Right renal pelvis (tissue), 4 donors: ENCODE results near the gene NRAP. TPM values are rescaled to one million over a fixed set of nuclear protein-coding genes. Genes with fewer than 3 reads are reported as not detected.

Experiments used
- DNase-seq, 4 donors: peaks; one replicate each; pipeline ENCODE4 v3.0.0-alpha.2; 2013; ENCODE audit warnings: low read depth in 4 of 4, low spot score in 3 of 4, missing footprints in 1 of 4
- polyA plus RNA-seq, 4 donors: library from polyadenylated mRNA; unstranded; fragments of 120-200 nt; gene quantifications; one replicate each; pipeline ENCODE4 v1.2.1, GENCODE V29; 2013; ENCODE audit not compliant: insufficient read length in 4 of 4

Gene NRAP
- polyA plus RNA-seq, 4 donors = 0.01 TPM; not detected in 3

DNA sequence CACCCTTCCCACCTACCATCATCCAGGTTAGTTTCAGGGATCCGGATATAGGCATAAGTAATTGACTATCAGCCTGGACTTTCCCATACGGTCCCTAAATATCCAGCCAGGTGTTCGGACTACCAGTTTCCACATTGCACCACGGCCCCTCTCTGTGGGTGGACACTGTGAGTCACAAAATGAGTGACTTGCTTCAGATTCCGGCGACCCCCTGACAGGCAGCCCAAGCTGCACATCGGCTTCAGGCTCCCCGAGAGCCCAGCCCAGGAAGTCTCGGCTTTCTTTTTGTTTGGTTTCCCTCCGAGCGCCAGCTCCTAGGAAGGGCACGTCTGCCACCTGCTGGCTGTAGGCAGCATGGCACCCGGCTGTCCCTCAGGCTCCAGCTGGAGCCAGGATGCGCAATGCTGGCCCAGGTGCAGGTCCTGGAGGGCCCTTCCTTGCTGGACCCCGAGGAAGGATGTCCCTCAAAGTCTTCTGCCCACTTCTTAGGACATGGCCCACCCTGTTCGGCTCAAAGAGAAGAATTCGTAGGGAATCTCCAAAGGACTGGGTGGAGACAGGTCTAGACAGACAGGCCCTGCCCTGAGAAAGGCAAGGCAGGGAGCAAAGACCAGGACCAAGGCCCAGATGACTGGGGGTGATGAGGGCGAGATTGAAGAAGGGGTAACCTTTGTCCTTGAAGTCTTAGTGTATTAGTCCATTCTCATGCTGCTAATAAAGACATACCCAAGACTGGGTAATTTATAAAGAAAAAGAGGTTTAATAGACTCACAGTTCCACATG, 100.3 kb downstream of the NRAP start:
- DNase-seq = peak; percentile 52 to 64 (median 57)

GRCh38 chr10:113562704-113563103, 101.1 kb downstream of the NRAP start:
- DNase-seq = no peak

GRCh38 chr10:113562069-113562468, 101.8 kb downstream of the NRAP start:
- DNase-seq = no peak

DNA sequence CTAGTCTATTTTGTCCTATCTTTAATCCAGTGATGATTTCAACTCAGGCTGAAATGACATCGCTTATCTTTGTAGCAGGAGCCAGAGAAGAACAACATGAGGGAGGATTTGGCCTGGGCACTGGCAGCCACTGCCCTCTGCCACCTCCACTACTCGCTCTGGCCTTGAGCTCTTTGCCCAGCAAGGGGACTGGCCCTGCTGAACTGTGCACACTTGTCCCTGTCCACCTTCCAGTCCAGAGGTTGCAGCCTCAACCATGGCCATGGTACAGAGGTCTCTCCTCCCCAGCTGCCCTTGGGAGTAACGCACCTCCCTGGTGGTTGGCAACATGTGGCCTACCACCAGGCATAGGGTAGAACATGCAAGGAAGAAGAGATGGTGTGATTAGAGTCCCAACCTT, 102.6 kb downstream of the NRAP start:
- no peak for DNase-seq

GRCh38 chr10:113560071-113560470, 103.8 kb downstream of the NRAP start:
- DNase-seq = no peak

- DNase-seq = no peak
Observed at GRCh38 chr10:113557903-113558321, 105.9 kb downstream of the NRAP start.

DNA sequence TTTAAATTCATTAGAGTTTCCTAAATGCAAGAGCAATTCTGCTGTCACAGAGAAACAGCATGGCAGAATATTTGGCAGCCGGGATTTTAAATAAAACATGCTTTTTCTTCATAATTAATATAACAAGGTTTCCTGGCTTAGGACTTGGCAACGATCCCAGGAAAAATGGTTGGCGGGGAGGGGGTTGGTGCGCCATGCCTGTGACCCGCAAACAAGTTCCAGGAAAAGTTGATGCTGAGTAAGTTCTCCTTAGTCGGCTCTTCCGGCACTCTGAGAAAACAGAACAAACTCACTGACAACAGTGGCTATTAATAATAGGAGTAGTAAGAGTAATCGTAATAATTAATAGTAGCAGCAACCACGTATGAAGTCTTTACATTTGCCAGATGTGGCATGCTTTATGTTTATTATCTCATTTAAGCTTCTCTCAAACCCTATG, 106.4 kb downstream of the NRAP start:
- DNase-seq = no peak

DNA sequence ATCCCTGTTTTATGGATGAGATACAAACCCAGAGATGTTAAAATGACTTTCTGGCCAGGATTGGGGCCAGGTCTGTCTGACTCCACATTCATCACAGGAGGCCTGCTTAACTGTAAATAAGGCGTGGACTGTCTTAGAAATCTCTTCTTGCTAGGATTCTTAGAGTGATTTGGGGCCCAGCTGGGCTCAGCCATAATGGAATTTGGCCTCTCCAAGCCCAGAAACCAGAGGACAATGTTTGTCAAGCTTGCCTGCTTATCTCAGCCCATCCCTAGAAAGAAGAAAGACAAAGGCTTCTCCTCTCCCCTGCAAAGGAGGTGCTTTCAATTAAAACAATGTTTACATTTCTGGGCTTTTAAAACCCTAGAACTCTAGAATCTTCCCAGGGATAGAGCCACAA, 108.1 kb downstream of the NRAP start:
- no peak for DNase-seq

GRCh38 chr10:113555245-113555644, 108.6 kb downstream of the NRAP start:
- no peak for DNase-seq

DNA sequence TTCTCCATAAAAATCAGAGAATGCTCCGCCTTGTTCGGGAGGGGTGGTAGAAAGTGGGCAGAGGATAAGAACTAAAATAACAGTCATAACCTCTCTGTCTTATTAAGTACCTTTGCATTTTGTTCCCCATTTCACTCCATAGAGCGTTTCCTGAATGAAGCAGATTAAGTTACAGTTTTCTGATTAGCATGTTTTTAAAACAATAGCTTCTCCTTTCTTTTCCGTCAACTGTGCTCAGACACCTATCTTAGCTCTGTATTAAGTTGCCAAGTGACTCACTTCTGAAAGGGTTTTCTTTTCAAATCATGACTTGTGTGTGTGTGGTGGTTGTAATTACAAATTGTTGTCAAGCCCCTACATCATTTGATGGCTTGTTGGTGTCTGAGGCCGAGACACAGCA, 109.6 kb downstream of the NRAP start:
- DNase-seq = no peak

DNA sequence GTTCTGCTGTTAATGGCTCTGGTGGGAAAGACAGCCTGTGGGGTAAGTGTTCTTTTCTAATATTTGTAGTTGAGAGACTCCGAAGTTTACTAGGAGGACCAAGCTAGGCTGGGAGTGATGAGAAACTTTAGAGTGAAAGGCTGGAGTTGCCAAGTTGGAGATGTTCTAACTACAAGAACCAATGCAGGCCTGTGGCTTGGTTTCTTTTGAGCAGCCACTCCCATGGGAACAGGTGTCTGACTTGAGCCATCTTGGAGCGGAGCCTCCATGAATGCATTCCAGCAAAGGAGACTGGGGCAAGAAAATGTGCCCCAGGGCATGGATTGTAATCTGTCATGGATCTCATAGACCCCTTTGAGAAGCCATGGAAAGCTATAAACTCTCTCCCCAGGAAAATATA, 110.7 kb downstream of the NRAP start:
- DNase-seq = no peak

GRCh38 chr10:113552701-113553100, 111.1 kb downstream of the NRAP start, which contains the start of gene HABP2:
Gene HABP2, plus strand, starts transcription at chr10:113553053. Its CDS starts 69 bp downstream, at chr10:113553122.
- DNase-seq = no peak

DNA sequence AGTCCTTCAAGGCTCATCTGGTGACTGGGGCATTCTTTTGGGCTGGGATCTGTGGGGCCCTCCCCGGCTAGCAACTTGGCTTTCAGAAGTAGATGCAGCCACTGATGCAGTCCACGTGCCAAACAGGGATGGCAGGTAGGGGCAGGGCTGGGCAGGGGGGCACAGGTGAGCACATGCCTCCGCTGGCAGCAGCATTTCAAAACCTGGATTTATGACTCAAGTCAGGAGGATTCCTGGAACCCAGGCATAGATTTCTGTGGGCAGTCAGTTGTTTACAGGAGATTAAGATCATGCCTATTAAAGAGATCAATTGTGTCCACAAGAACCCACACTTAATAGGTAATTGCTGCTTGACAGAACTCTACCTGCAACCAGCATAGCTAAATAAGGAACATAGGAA, 111.8 kb downstream of the NRAP start:
- no peak for DNase-seq

DNA sequence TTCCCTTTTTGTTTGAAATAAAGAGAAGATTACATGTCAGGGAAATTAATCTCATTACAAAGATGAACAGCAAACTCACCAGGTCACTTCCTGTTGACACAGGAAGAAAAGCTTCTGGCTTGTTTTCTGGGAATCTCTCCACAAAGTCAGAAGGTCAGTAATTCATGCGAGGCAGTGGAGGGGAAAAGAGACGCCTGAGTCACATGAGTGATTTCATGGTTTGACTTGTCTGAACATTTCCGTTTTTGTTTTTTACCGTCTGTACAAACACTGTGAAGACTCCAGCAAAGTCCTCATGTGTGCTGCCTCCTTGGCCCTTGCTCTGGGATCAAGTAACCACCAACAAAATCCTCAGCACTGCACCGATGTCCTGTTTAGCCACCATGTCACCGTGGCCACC, 113.5 kb downstream of the NRAP start:
- peak in 3 of 4 donors; percentile 35 to 38 (median 38) for DNase-seq

- DNase-seq = no peak
Observed at GRCh38 chr10:113549856-113550255, 114.0 kb downstream of the NRAP start.

DNA sequence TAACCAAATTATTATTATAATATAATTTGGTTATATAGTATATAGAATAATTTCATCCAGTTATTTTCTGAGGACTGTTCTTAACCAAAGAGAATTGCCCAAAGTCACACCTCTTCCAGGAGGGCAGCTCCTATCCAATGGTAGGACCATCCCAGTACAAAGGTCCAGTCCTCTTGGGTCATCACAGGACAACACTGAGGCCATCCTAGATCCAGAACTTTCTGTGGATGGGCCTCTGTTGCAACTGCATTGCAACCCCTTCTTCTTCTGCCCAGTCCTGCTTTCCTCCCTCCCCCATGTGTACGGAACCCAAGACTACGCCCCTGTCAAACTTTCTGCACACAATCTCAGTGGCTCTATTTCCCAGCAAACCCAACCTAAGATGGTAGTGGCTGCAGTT, 116.4 kb downstream of the NRAP start:
- DNase-seq = no peak

DNA sequence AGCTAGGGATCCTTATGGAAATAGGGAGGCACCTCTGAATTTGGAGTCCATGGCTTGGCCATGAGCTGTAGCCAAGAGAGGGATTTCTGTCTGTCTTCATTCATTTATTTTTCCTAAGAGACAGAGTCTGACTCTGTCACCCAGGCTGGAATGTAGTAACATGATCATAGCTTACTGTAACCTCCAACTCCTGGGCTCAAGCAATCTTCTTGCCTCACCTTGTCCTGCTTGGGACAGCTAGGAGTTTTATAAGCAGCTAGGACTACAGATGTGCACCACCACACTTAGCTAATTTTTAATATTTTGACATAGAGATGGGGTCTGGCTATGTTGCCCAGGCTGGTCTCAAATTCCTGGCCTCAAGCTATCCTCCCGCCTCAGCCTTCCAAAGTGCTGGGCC, 119.4 kb downstream of the NRAP start:
- DNase-seq = no peak

DNA sequence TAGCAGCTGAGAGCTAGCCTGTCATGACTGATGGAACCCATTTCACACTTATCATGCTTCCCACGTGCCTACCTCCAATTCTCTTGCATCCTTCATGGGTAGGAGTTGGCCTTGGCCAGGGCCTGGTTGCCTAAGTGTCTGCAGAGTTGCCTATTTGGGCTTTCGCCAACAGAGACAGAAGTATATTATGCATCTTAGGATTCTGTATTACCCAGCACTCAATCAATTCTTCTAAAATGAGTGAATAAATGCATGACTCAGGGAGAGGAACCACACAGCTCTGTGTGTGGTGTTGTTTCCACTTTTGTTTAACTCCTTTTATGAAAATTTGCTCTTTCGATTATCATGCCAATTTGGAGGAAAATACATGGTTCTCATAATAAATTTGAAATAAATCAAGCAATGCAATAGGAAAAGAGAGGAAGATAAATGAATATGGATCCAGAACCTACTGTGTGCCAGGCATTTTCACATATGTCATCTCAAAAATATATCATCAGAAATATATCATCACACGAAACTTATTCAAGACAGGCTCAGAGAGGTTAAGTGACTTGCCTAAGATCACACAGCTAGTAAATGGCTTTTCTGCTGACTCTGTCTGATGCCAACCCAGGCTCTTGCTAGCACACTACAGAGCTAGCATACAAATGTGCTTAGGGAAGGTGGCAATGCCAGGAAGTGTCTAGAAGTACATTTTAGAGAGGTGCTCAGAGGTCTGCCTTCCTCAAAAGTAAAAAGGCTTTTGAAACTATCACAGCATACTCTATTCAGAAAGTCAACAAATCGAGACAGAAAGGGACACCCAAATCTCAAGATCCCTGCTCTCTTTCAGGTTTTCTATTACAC, 120.5 kb downstream of the NRAP start:
- no peak for DNase-seq

DNA sequence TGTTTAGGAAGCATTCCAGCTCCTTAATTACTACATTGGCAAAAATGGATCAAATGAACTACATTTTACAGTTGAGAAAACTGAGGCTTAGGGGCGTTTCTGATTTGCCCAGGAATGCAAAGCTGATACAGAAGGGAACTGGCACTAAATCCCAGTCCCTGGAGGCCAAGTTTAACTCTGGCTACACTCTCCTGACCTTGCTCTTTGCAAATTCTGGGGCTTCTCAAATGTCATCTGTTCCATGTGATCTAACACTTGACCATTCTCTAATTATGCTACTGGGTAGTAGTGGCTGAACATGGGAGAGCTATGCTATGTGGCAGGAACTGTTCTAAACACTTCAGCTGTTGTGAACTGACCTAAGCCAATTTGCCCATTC, 122.3 kb downstream of the NRAP start:
- no peak for DNase-seq

DNA sequence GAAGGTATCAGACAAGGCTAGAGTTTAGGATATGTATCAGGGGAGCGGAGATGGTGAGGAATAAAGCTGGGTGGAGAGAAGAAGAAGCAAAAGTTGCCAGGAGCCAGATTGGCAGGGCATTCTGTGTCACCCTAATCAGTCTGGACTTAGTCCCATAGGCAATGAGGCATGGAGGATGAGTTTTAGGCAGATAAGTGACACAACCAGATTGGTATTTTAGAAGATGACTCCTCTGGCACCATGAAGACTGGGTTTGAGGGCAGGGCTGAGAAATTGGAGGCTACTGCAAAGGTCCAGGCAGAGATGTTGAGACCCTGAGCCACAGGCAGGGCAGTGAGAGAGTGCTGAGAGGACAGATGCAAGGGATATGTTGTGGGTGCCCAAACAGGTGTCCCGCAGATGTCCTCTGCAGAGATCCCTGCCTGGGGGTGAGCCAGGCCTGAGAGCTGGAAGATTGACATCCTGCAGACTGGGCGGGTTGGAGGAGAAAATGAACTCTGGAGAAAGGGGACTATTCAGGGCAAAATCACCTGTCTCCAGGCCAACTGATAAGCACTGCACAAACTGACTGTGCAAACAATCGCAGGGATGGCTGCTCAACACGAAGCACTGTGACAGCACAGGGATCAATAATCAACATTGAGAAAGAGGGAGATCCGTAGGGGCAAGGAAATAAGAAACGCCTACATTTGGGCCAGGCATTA, 122.8 kb downstream of the NRAP start:
- DNase-seq = no peak

DNA sequence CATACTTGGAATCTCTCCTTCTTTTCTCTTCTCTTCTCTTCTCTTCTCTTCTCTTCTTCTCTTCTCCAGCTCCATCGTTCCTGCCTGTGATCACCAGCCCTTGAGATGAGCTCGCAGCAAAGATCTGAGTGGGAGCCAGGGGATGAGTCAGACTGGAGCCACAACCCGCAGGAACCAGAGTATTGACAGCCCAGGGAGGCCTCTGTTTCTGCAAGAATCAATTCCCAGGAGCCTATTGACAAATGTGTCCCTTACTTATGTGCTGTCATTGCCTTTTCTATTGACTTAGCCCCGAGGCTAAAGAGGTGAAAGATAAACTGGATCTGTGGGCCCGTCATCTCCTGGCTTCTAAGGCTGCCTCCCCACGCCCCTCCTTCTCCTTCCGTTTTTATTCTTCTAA, 124.1 kb downstream of the NRAP start:
- DNase-seq = no peak
